IPS DF 6.9 (cell line): ENCODE measurements around the gene ZC3H12C.

Experiments used
- DNase-seq: peaks from one replicate; pipeline ENCODE4 v3.0.0-alpha.2; 2013; ENCODE audit warnings: low read depth, low spot score
- H3K27ac ChIP-seq: one replicate; pipeline ENCODE4 v1.5.1; 2013; ENCODE audit warnings: low read length, control low read depth
- H3K27me3 ChIP-seq: 2 replicates; pipeline ENCODE4 v1.6.1; 2013; ENCODE audit warnings: mild to moderate bottlenecking, low read length; ENCODE audit not compliant: control insufficient read depth, insufficient read depth
- H3K36me3 ChIP-seq: 2 replicates; pipeline ENCODE4 v1.6.1; 2013; ENCODE audit warnings: low read length; ENCODE audit not compliant: control insufficient read depth, insufficient read depth
- H3K4me1 ChIP-seq: 2 replicates; pipeline ENCODE4 v1.6.1; 2013; ENCODE audit warnings: low read length; ENCODE audit not compliant: control insufficient read depth, insufficient read depth
- H3K4me3 ChIP-seq: 2 replicates; pipeline ENCODE4 v1.5.1; 2013; ENCODE audit warnings: mild to moderate bottlenecking, low read length
- H3K9me3 ChIP-seq: 2 replicates; pipeline ENCODE4 v1.6.1; 2013; ENCODE audit warnings: low read length, inconsistent platforms; ENCODE audit not compliant: control insufficient read depth, insufficient read depth
- WGBS: extraction: QIAGEN DNeasy Blood & Tissue Kit; methylation state at CpG from one replicate; pipeline ENCODE4 v1.1.7; 2013; ENCODE audit warnings: mixed read lengths, missing lambda C conversion rate; ENCODE audit not compliant: insufficient read length, insufficient coverage; 5-methylcytosine and 5-hydroxymethylcytosine counted together

Gene ZC3H12C

GRCh38 chr11:110076371-110076965 lies 16.7 kb upstream of the ZC3H12C start:
- Histone ChIP-seq H3K4me3 (no peak overlapping the region), H3K9me3 (no peaks in the 10 kb centered on the region), H3K4me1 (peaks cover 6% of the 10 kb centered on the region; the same call in 1 of the 2 replicates), H3K27me3 (no peaks in the 10 kb centered on the region), H3K27ac (no peak overlapping the region), H3K36me3 (no peaks in the 10 kb centered on the region)
- WGBS = 100% methylated on average over 1 of the region's 7 CpGs
- DNase-seq = no peak

GRCh38 chr11:110077346-110077745 lies 15.8 kb upstream of the ZC3H12C start:
- no peak for DNase-seq
- Histone ChIP-seq H3K4me1 (peaks cover 6% of the 10 kb centered on the region; the same call in 1 of the 2 replicates), H3K4me3 (no peak overlapping the region), H3K9me3 (no peaks in the 10 kb centered on the region), H3K27ac (no peak overlapping the region), H3K36me3 (no peaks in the 10 kb centered on the region), H3K27me3 (no peaks in the 10 kb centered on the region)
- WGBS = no CpG with 5 or more reads among the region's 1 CpG

GRCh38 chr11:110077831-110078325 lies 15.3 kb upstream of the ZC3H12C start:
- H3K36me3 ChIP-seq = no peaks in the 10 kb centered on the region
- H3K27ac ChIP-seq = no peak overlapping the region
- H3K4me3 ChIP-seq = no peak overlapping the region
- H3K4me1 ChIP-seq = peaks cover 6% of the 10 kb centered on the region; the same call in 1 of the 2 replicates
- no peaks in the 10 kb centered on the region for H3K9me3 ChIP-seq
- WGBS = no CpG with 5 or more reads among the region's 6 CpGs
- DNase-seq = no peak
- H3K27me3 ChIP-seq = no peaks in the 10 kb centered on the region

GRCh38 chr11:110078923-110079544 lies 14.2 kb upstream of the ZC3H12C start:
- H3K36me3 ChIP-seq = no peaks in the 10 kb centered on the region
- no peak overlapping the region for H3K27ac ChIP-seq
- H3K4me3 ChIP-seq = no peak overlapping the region
- no peaks in the 10 kb centered on the region for H3K27me3 ChIP-seq
- no CpG with 5 or more reads among the region's 1 CpG for WGBS
- peaks cover 6% of the 10 kb centered on the region; the same call in 1 of the 2 replicates for H3K4me1 ChIP-seq
- no peak for DNase-seq
- H3K9me3 ChIP-seq = no peaks in the 10 kb centered on the region

- Histone ChIP-seq H3K27ac (no peak overlapping the region), H3K4me3 (no peak overlapping the region), H3K9me3 (no peaks in the 10 kb centered on the region), H3K36me3 (no peaks in the 10 kb centered on the region), H3K4me1 (peaks cover 6% of the 10 kb centered on the region; the same call in 1 of the 2 replicates), H3K27me3 (no peaks in the 10 kb centered on the region)
- no peak for DNase-seq
- no CpG with 5 or more reads among the region's 4 CpGs for WGBS
Measured at GRCh38 chr11:110079726-110080125, 13.5 kb upstream of the ZC3H12C start.

- no CpG with 5 or more reads among the region's 7 CpGs for WGBS
- Histone ChIP-seq H3K4me3 (no peak overlapping the region), H3K36me3 (no peaks in the 10 kb centered on the region), H3K27ac (no peak overlapping the region), H3K9me3 (no peaks in the 10 kb centered on the region), H3K4me1 (peaks cover 2% of the 10 kb centered on the region; the same call in 1 of the 2 replicates), H3K27me3 (no peaks in the 10 kb centered on the region)
- DNase-seq = no peak
Measured at GRCh38 chr11:110081462-110082376, 11.5 kb upstream of the ZC3H12C start.

- H3K36me3 ChIP-seq = no peaks in the 10 kb centered on the region
- H3K4me3 ChIP-seq = no peak overlapping the region
- DNase-seq = no peak
- H3K4me1 ChIP-seq = no peaks in the 10 kb centered on the region
- no CpG with 5 or more reads among the region's 1 CpG for WGBS
- H3K9me3 ChIP-seq = no peaks in the 10 kb centered on the region
- no peak overlapping the region for H3K27ac ChIP-seq
- H3K27me3 ChIP-seq = no peaks in the 10 kb centered on the region
Measured at GRCh38 chr11:110082899-110083298, 10.3 kb upstream of the ZC3H12C start.

DNA sequence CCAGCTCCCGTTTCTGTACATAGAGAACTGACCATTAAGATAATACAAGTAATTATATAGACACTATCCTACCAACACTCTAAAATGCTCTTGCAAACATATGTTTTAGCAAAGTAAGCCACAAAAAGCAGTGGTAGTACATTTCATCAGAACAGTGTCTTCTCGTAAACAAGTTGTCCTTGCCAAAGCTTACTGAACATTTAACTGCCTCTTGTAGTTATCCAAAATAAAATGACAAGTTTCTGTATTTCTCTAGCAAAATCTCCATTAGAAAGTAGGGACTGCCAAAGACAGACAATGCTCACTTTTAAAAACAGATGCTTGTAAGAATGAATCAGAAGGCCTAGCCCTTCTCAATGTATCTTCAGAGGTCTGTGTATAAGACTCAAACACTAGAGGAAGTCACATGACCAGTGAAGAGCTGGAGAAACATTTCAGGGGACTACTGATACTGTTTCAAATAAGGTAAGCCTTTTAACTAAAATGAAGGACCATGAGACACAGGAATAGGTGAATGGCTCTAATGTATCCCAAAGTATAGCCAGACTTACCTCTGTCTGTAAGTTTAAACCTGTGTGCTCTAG lies 7.8 kb upstream of the ZC3H12C start:
- no peak overlapping the region for H3K4me3 ChIP-seq
- no peaks in the 10 kb centered on the region for H3K4me1 ChIP-seq
- no peak for DNase-seq
- no peaks in the 10 kb centered on the region for H3K27me3 ChIP-seq
- H3K9me3 ChIP-seq = no peaks in the 10 kb centered on the region
- no CpG with 5 or more reads among the region's 2 CpGs for WGBS
- no peaks in the 10 kb centered on the region for H3K36me3 ChIP-seq
- H3K27ac ChIP-seq = no peak overlapping the region

DNA sequence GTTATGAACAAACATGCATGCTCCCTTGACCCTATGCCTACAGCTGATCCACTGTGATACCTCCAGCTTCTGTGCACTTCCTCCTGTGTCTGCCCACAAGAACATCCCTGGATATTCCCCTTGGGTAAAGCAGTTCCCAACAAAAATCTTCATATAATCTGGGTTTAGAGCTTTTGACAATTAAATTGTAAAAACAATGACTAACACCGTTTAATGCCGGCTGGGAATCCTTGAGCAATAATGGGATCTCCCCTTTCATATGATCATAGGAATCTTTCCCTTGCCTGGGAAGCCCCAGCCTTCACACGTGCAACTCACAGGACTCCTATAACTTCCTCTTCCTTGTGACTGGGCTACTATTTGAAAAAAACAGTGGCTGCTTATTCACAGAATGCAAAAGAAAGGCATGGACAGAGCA lies 6.3 kb upstream of the ZC3H12C start:
- no peak for DNase-seq
- no CpG with 5 or more reads among the region's 3 CpGs for WGBS
- Histone ChIP-seq H3K4me1 (no peaks in the 10 kb centered on the region; the same call in 1 of the 2 replicates), H3K36me3 (no peaks in the 10 kb centered on the region), H3K4me3 (no peak overlapping the region), H3K9me3 (no peaks in the 10 kb centered on the region), H3K27me3 (peaks cover 2% of the 10 kb centered on the region; the same call in 1 of the 2 replicates), H3K27ac (no peak overlapping the region)
